Dermis microvascular lymphatic vessel endothelial cell (primary cell): ENCODE measurements around the gene IRS2. TPM values are rescaled to one million over a fixed set of nuclear protein-coding genes. Genes with fewer than 3 reads are reported as not detected.

ENCODE experiments used
- DNase-seq, 2 donors: peaks; one replicate each; pipeline versions ENCODE4 v3.0.0 to v3.0.0-alpha.2; 2010; ENCODE audit warnings: low read depth in 2 of 2
- total RNA-seq: library from RNA; depleted of rRNA; stranded (reverse); fragments of >200 nt; gene quantifications from 2 replicates; pipeline ENCODE4 v1.2.1, GENCODE V29; 2014

Gene IRS2
- total RNA-seq, 1 donor from 2014 or later: 0.39 TPM

DNA sequence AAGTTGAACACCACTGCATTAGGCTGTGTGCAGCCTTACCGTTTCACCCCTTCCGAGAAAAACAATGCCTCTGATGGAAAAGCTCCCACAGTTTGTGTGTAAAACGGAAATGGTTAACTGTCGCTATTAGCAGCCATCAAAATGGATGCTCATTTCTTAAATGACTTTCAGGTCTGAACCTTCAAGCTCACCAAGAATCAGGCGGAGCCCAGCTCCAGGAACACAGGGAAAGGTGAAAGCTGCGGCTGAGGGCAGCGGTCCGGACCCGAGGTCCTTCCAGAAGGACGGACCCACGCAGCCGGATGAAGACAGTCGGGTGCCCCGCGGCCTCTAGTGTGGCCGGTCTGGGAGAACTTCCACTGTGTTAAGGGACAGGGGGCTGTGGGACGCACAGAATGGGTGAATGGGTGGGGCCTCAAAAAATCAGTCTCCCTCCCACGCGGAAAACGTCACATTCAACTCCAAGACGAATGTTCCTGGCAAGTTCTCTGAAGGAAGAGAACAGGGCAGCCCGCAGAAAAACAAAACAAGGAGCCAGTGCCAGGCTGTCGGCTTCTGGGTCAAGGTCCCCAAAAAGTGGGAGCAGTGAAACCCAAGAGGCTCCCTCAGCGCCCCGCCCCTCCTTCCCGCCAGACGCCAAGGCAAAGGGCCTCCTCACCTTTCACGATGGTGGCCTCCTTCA is 4.9 kb downstream of the IRS2 start:
- no peak for DNase-seq

DNA sequence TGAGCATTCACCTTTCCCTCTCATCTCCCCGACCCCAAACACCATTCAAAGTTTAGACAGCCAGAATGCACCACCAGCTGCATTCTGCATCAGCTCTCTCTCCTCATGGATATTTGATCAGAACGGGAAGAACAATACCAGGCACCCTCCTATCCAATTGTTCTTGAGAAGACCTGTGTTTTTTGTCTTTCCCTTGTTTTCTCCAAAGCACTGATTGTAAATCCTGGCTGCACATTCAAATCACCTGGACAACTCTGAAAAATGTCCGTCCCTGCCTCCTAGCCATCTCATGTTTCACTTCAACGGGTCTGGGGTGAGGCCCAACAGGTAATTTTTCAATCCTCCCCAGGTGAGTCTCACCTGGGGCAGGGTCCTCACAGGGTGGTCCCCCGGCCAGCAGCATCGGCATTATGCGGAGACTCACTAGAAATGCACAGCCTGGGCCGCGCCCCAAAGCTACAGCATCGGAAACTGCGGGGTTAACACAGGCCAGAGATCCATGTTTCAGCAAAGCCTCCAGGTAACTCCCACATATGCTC is 5.5 kb downstream of the IRS2 start:
- no peak for DNase-seq

DNA sequence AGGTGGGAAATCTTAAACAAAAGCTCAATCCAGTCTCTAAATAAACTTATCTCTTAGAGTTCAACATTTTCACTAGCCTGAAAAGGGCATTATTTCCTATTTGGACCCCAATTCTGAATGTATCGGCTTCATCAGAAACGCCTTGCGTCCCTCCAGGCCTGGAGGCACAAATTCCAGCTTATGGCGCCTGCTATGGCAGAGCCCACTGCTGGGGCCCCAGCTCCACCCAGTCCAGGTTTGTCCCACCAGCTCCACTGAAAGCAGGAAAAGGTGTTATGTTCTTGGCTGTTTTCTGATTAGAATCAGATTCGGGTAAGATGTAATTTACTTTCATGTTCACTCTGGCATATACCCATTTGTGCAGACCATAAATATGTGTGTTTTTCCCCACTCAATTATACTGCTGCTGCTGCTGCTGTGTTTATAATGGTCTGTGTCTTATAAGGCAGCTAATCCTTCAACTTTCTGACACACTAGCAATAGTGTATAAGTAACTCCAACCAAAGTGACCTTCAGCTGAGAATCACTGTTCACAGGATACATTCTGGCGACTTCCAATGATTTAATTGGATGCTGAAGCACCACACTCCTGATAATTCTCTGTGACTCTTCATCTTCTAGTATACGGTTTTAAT is 6.4 kb downstream of the IRS2 start:
- DNase-seq: no peak

DNA sequence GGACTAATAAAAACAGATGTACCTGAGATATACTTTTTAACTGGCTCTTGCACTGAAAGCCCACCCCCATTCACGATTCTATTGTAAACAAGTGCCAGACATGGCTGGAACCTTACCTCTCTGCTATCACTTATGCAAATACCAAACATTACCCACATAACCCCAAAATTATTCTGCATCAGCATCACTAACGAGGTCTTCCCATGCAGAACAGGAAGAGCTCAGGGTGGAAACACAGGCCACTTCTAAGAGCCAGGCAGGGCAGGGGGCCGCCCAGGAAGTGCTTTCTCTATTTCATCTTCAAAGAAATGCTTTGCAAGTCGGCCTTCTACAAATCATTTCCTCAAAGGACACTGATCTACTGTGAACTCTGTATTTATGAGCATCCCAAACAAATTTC is 7.3 kb downstream of the IRS2 start:
- no peak for DNase-seq

DNA sequence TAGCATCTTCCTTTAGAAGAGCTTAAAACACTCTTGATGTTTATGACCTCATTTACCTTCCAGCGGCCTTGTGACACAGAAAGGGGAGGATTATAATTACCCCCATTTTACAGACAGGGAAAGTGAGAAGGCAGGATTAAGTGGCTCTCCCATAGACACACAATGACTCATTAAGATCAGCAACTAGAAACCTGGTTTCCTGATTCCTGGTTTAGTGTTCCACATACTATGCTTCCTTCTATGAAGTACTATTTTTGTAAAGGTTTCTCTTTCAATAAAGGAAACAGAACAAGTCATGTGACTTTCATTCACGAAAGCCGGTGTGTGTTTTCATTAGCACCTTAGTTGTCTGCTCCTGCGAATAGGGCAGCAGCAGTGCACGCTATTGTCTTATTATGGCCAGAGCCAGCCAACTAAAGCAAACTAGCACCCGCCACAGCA is 8.3 kb downstream of the IRS2 start:
- peak; percentile 60 to 79 for DNase-seq

DNA sequence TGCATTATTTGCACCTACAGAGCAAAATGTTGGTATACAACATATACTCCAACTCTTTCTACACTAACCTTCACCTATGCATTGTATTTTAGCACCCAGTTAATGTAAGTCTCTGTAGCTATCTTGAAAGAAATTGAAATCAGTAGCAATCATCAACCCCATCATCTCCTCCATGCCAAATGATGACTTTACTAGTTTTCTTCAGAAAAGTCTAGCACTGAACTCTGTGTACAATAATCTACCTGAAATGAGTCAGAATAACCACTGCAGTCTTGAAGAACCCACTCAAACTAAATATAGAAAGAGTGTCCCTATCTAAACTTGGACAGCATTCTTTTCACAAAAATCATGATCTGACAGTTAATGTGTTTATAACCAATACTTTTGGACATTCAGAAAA is 9.8 kb downstream of the IRS2 start:
- no peak for DNase-seq

DNA sequence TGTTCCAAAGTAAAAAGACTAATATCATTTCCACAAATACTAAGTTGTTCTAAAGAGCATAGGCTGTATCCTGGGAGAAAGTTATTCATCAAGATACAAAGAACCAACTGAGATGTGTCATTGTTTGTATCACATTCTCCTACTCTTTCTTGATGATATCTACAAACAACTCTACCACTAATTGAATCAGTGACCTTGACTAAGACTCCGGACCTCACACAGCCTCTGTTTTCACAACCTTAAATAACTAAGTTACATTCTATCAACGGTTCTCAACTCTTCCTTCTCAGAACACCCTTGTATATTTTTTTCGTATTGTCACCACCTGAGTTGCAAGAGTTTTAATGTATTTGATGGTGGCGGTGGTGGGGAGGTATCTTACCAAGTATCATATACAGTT is 12.6 kb downstream of the IRS2 start:
- DNase-seq: no peak

DNA sequence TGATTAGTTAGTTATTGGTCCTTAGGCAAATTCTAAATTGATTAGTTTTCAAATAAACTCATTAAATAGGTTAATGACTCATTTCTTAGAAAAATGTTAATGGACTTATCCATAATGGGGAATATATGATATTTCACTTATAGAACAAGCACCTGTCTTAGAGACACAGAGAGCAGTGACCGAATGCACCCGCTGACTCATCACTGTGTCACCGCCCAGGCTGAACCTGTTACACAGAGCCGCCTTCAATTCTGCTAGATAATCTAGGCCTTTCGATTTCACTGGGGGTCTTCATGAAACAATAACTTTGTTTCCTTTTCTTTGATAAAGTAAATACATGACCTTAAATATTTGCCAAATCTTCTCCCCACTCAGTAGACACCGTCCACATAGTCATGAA is 13.1 kb downstream of the IRS2 start:
- no peak for DNase-seq

DNA sequence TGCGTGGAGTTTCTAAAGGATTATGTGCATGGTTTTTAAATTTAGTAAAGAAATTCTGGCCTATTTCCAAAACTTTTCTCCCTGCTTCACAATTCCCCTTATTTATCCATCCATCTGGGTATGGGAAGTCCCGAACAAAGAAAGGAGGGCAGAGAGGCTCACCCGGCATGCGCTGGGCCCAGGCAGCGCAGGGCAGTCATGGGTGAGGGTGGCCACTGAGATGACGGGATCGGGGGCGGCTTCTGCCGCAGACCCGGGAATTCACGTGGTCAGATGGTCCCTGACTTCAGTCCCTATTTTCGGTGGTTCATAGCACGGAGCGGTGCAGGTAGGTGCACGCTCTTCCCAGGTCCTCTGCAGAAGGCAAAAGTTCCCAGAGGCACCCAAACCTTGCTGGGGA is 14.5 kb downstream of the IRS2 start:
- no peak for DNase-seq

DNA sequence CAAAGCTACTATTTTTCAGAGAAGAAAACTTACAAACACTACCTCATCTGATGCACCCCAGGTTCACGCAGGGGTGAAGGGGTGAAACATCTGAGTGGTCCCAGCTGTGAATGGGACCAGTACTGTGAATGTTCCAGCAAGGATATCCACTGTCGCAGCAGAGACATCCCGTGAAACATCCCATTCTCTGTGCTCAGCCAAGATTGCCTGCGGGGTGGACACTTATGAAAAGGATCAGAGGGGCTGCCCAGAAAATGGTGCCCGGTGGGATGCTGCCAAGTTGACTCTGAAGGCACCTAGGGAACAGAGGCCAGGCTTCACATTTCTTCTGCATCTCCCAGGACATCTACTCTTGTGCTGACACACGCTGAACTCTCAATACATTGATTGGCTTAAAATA is 15.9 kb downstream of the IRS2 start:
- DNase-seq: no peak

DNA sequence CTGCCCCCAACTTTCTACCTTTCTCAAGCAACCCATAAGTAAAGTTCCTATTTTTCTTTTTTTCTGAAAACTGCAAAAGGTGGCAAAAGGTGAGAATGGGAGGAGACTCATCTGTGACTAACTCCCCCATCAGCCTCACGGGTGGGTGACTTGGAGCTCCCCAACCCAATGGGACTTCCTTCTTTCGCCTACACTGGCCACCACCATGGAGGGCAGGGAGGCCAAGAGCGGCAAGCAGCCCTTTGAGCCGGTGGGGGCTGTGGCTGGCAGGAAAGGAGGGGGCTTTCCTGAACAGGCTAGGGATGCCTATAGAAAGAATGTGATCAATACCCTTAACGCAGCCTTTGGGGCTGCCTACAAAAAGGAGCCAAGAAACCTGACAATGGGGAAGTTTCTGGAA is 16.5 kb downstream of the IRS2 start:
- DNase-seq: no peak

DNA sequence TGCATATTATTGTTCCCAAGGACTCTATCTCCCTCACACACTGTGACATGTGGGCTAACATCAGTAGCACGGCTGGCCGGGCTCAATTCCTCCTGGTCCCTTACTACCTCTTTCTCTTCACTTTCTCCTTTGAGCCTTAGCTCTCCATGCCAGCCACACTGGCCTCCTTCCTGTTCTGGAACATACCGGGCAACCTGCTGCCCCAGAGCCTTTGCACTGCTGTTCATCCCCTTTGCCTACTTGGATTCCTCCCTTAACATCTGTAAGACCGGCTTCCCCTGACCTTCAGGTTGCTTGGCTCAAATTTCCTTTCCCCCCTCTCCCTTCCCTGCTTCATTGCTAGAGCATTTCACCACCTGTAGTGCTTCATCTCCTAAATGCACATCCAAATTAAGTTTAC is 17.1 kb downstream of the IRS2 start:
- no peak for DNase-seq

DNA sequence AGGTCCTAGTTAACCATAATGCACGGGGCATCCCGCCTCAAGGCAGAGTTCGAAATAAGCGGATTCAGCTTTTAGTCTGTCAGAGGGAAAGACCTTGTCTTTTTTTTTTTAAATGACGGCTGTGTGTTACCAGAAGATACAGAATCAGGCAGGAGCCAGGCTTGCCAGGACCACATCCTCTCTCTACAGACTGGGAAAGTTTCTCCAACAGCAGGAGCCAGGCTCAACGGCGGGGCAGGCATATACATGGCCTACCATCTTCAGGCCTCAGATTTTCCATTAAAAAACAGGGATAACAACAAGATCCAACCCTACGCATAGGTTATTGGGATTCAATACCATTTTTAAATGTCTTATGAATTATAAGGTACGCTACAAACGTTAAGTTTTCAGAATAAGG is 17.8 kb downstream of the IRS2 start:
- DNase-seq: no peak

DNA sequence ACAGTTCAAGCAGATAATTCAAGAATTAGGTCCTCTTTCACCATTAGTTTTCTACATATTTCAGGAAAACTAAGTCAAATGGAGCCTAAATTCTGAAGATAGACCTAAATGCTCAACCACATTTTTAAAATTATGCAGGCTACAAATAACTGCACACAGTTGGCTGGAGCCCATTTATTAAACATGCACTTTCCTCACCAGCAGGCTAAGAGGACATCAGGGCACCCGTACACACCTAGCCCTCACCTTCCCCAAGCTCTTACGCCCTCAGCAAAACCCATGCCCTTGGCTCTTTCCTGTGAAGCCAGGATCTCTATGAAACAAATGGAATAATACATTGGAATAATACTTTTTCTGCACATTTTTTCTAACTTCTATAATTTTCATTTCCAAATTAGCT is 18.2 kb downstream of the IRS2 start:
- no peak for DNase-seq

DNA sequence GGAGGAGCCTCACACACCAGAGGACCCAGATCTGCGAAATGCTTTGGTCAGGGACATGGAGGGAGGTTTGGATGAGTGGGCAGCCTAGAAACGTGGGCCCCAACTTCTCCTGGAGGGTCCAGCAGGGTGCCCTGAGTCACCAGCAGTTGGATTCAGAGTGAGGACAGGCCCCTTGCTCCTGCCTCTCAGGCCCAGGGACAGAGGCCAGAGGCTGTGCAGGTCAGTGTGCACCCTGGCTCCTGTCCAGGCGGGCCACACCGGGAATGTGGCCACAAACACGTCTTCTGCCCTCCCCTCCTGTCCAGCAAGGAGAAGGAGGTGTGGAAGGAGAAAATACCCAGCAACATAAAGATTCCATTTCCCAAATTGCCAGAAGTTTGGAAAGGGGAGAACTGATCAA is 19.4 kb downstream of the IRS2 start:
- no peak for DNase-seq

DNA sequence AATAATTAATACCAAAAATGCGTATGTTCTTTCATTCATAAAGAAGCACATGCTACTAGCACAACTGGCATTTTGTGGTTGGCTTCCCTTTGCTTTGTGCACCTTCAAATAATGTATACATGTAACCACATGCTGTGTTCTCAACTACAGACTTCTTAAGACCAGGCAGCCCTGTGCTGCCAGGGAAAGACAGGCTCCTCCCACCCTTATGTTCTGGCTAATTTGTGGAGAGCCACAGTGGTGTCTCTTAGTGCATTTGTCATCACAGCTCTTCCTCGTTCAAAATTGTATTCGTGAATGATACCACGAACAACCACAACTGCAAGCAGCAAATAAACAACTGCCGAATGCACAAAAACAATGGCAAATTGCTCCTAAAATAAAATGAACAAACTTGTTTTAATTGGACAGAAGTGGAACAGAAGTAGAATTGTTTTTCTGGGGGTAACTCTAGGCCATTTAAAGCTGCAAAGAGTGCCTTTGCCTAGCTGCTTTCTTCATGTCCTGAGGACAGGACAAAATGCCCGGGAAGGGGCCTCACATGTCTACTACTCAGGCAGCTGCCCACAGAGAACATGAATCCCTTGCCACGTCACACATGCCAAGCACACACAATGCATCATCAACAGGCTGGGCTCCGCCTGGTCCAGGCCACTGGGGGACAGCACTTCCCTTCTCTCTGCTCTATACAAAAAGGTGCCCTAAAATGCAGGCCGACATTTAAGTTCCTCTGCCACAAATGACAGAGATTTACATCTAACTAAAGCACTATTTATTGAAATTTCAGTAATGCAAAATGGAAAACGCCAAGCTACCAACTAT is 21.7 kb downstream of the IRS2 start:
- no peak for DNase-seq

DNA sequence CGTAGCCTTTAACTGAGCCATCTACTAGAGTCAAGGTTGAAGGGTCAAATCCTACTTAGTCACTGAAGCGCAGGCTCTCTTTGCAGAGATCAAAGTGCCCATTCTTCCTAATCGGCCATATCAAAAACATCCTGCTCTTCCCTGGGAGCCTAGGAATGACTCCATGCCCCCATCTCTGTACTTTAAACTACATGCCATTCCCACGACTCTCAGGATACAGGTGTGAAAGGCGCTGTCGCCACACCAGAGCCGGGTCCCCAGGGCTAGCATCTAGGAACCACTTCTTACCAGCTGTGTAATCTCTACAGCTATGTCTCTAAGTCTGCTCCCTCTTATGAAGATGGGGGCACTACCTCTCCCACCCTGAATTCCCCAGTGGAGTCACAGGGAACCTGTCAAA is 22.3 kb downstream of the IRS2 start:
- no peak for DNase-seq

DNA sequence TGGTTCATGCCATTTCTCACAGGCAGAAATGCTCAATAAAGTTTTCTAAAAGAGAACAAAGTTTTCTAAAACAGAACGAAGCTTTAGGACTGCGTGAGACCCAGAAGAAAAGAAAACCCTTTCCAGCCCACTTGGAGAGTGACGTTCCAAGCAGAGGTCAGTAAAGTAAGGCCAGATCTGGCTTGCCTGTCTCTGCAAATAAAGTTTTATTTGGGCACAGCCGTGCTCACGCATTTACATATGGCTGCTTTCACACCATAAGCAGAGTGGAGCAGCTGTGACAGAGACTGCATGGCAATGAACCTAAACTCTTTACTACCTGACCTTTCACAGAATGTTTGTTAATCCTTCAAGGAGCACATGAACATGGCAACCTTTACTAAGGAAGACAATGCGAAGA is 23.6 kb downstream of the IRS2 start:
- no peak for DNase-seq

DNA sequence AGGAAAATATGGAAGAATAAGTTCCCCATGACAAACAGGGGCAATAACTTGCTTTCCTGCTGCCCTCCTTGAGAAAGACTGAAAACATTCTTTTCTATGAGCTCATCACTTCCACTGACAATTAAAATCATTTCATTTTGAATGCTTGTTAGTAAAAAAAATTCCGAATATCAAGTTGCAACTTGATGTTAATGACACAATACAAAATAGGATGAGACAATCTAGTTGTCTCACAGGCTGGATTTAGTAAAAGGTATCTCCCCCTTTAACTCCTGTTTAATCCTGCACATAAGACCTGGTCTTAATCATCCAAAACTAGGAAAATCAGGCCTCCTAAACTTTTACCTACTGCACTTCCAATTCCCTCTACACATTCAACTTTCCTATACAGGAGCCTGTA is 24.7 kb downstream of the IRS2 start:
- DNase-seq: no peak

DNA sequence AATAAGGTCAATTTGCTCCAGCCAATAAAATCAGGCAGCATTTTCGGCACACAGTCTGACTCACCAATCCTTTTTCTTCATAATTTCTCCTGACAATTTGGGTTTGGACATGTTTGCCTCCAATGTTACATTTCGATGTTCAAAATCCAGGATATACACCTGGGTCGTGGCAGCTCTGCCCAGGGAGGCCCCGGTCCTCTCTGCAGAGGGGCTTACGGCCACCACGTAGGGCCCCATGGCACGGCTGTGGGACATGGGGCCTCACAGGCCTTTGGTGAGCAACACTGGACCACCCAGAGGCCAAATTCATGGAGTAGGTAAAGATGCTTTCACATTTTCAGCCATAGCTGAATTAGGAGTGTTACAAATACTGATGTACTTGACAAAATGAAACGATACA is 25.4 kb downstream of the IRS2 start:
- DNase-seq: no peak

DNA sequence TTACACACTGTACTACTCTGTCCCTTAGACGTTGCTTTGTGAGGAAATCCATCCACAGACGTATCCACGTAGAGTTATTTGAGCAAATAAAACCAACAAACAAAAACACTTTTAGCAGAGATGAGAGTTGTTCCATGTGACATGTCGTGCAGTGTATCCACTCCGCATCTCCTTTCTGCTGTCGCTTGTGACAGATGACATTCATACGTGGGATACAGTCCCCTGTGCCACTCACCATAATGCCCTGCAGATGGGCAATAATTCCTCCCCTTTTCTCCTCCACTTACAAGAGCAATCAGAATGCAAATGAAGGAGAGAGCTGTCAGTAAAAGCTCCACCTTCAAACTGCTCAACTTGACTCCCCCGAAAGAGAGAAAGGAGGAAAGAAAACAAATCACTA is 26.0 kb downstream of the IRS2 start:
- no peak for DNase-seq

DNA sequence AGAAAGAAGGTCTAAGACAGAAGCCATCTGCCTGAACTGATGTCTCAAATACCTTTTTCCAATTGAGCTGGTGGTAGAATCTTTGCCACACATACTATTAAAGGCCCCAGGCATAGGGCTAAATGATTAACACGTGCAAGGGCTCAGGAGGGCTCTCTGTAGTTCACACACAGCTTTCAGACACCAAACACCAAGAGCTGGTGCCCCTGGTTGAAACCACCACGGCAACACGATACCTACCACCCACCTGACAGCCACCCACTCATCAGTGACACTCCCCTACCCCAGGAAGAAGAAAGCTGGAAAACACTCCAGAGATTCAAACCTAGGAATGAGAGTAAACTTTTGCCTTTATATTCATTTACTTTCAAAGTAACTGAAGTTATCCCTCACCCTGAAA is 26.8 kb downstream of the IRS2 start:
- no peak for DNase-seq
